ENCODE measurements around the gene FBLN1. TPM values are rescaled to one million over a fixed set of nuclear protein-coding genes. Genes with fewer than 3 reads are reported as not detected.

The FBLN1 gene
- polyA plus RNA-seq, 3 donors, result 0.03 to 0.17 TPM; not detected in 1

GRCh38 chr22:45476814-45477213, 25.9 kb upstream of the FBLN1 start:
- Mint-ChIP-seq H3K27ac (no peak overlapping the region), H3K4me1 (peaks cover 3% of the 10 kb centered on the region), H3K4me3 (no peak overlapping the region), H3K36me3 (no peaks in the 10 kb centered on the region), H3K27me3 (ENCODE audit: low read depth in 3 of 3) (peaks cover 2 to 5% (median 4%) of the 10 kb centered on the region in 3 donors), H3K9me3 (peaks cover 4 to 14% (median 9%) of the 10 kb centered on the region in 7 donors)
- Histone ChIP-seq H3K4me2 (replicated peaks; ENCODE audit: extremely low read depth, low read length, poor library complexity, severe bottlenecking) (no peak overlapping the region), H4K20me1 (ENCODE audit: insufficient read depth, low read length) (no peaks in the 10 kb centered on the region), H3K27me3 (ENCODE audit: control insufficient read depth in 2 of 2, insufficient read depth in 2 of 2, low read length in 2 of 2) (no peaks in the 10 kb centered on the region), H3K36me3 (replicated peaks in 1 of 2; ENCODE audit: control insufficient read depth in 1 of 2, insufficient read depth in 2 of 2, low read length in 2 of 2) (no peaks in the 10 kb centered on the region), H3K27ac (ENCODE audit: low read depth in 1 of 2, low read length in 2 of 2) (no peak overlapping the region), H2AFZ (ENCODE audit: insufficient read depth, low read depth, low read length, poor library complexity, severe bottlenecking) (no peak overlapping the region), H3K9me3 (replicated peaks in 1 of 2; ENCODE audit: control insufficient read depth in 1 of 2, insufficient read depth in 1 of 2, low read length in 2 of 2) (peaks cover 8 to 10% of the 10 kb centered on the region in 2 donors), H3K79me2 (ENCODE audit: insufficient read depth, low read length) (no peaks in the 10 kb centered on the region), H3K9ac (ENCODE audit: insufficient read depth, low read length, poor library complexity, severe bottlenecking) (no peak overlapping the region), H3K4me1 (ENCODE audit: control insufficient read depth in 1 of 2, insufficient read depth in 2 of 2, low read length in 2 of 2) (no peaks in the 10 kb centered on the region), H3K4me3 (replicated peaks in 1 of 3; ENCODE audit: low read depth in 2 of 3, low read length in 3 of 3) (no peak overlapping the region)
- WGBS (ENCODE audit: insufficient coverage), result 96% methylated on average over 3 of the region's 6 CpGs
- intact Hi-C loops (cut with micrococcal nuclease), result no loop called here
- TF ChIP-seq CTCF (IDR thresholded peaks at IDR 0.05), result no peak
- no peak for DNase-seq

GRCh38 chr22:45477366-45478107, 25.1 kb upstream of the FBLN1 start:
- Mint-ChIP-seq H3K27ac (no peak overlapping the region), H3K27me3 (ENCODE audit: low read depth in 3 of 3) (peaks cover 3 to 5% (median 4%) of the 10 kb centered on the region in 3 donors), H3K4me3 (no peak overlapping the region), H3K9me3 (peaks cover 4 to 14% (median 9%) of the 10 kb centered on the region in 7 donors), H3K36me3 (no peaks in the 10 kb centered on the region), H3K4me1 (peaks cover 2% of the 10 kb centered on the region)
- Histone ChIP-seq H3K9ac (ENCODE audit: insufficient read depth, low read length, poor library complexity, severe bottlenecking) (no peak overlapping the region), H3K4me2 (replicated peaks; ENCODE audit: extremely low read depth, low read length, poor library complexity, severe bottlenecking) (no peak overlapping the region), H3K4me3 (replicated peaks in 1 of 3; ENCODE audit: low read depth in 2 of 3, low read length in 3 of 3) (no peak overlapping the region), H3K27ac (ENCODE audit: low read depth in 1 of 2, low read length in 2 of 2) (no peak overlapping the region), H4K20me1 (ENCODE audit: insufficient read depth, low read length) (no peaks in the 10 kb centered on the region), H3K79me2 (ENCODE audit: insufficient read depth, low read length) (no peaks in the 10 kb centered on the region), H3K9me3 (replicated peaks in 1 of 2; ENCODE audit: control insufficient read depth in 1 of 2, insufficient read depth in 1 of 2, low read length in 2 of 2) (peaks cover 8 to 10% of the 10 kb centered on the region in 2 donors), H3K36me3 (replicated peaks in 1 of 2; ENCODE audit: control insufficient read depth in 1 of 2, insufficient read depth in 2 of 2, low read length in 2 of 2) (no peaks in the 10 kb centered on the region), H2AFZ (ENCODE audit: insufficient read depth, low read depth, low read length, poor library complexity, severe bottlenecking) (no peak overlapping the region), H3K27me3 (ENCODE audit: control insufficient read depth in 2 of 2, insufficient read depth in 2 of 2, low read length in 2 of 2) (no peaks in the 10 kb centered on the region), H3K4me1 (ENCODE audit: control insufficient read depth in 1 of 2, insufficient read depth in 2 of 2, low read length in 2 of 2) (no peaks in the 10 kb centered on the region)
- 90% methylated on average over 6 of the region's 7 CpGs for WGBS (ENCODE audit: insufficient coverage)
- DNase-seq, result no peak
- intact Hi-C loops (cut with micrococcal nuclease), result no loop called here
- no peak for TF ChIP-seq CTCF (IDR thresholded peaks at IDR 0.05)

All from CD14-positive monocyte (primary cell).